Effector memory CD8-positive, alpha-beta T cell (primary cell): ENCODE measurements around the gene NCS1.
A peak's percentile ranks its signal among the peaks of the same experiment; 100 is the strongest.

Source experiments
- ATAC-seq: fragments of 150-1000 bp; cut with Tn5 transposase; replicated peaks from 2 replicates; pipeline ENCODE4 v1.10.0; 2021; ENCODE audit warnings: mild to moderate bottlenecking, moderate library complexity
- DNase-seq, 3 experiments: peaks; one replicate each; pipeline ENCODE4 v3.0.0; 2021
- H3K27ac Mint-ChIP-seq, 2 donors: one replicate each; pipeline ENCODE4 v1.8.0; 2022; ENCODE audit warnings: mild to moderate bottlenecking in 2 of 2, mixed read lengths in 2 of 2, moderate library complexity in 2 of 2
- H3K27me3 Mint-ChIP-seq, 2 donors: one replicate each; pipeline ENCODE4 v1.8.0; 2022; ENCODE audit warnings: mixed read lengths in 2 of 2
- H3K36me3 Mint-ChIP-seq: one replicate; pipeline ENCODE4 v1.8.0; 2022; ENCODE audit warnings: mild to moderate bottlenecking, moderate library complexity, mixed read lengths; ENCODE audit not compliant: insufficient read depth
- H3K4me1 Mint-ChIP-seq, 2 donors: one replicate each; pipeline ENCODE4 v1.8.0; 2022; ENCODE audit warnings: low read depth in 2 of 2, mixed read lengths in 2 of 2
- H3K4me3 Mint-ChIP-seq, 2 donors: one replicate each; pipeline ENCODE4 v1.8.0; 2022; ENCODE audit warnings: mild to moderate bottlenecking in 2 of 2, mixed read lengths in 2 of 2, moderate library complexity in 2 of 2
- H3K9me3 Mint-ChIP-seq, 2 donors: one replicate each; pipeline ENCODE4 v1.8.0; 2022; ENCODE audit warnings: mixed read lengths in 2 of 2

NCS1 gene

DNA sequence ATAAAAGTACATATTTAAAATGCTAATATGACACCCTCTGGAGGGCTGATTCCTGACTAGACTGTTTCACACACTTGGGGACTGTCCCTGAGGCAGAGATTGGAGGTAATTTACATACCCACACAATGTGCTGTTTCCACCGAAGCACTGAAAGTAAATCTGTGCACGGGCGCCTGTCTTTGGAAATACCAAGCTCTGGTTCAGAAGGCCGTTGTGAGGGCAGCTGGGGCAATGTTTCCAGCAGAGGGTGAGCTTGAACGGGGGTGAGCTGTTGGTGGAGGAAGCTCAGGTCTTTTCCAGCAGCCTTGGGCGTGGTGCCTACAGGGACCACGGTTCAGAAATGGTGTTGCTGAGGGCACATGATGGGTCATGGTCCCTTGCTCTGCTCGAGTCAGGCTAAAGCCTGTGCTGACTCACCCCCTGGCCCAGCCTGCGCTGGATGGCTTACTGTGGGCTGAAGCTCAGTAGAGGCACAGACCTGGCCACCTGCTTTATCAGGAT, 67.6 kb downstream of the NCS1 start:
- ATAC-seq (no peak), DNase-seq (no peak)
- peaks cover 18% of the 10 kb centered on the region in 2 donors for H3K4me1 Mint-ChIP-seq
- H3K27ac Mint-ChIP-seq, result peak overlapping the region in 1 of 2 donors; percentile 44
- H3K27me3 Mint-ChIP-seq, result no peaks in the 10 kb centered on the region
- peaks cover 3% of the 10 kb centered on the region for H3K36me3 Mint-ChIP-seq
- H3K4me3 Mint-ChIP-seq, result no peak overlapping the region
- H3K9me3 Mint-ChIP-seq, result no peaks in the 10 kb centered on the region

DNA sequence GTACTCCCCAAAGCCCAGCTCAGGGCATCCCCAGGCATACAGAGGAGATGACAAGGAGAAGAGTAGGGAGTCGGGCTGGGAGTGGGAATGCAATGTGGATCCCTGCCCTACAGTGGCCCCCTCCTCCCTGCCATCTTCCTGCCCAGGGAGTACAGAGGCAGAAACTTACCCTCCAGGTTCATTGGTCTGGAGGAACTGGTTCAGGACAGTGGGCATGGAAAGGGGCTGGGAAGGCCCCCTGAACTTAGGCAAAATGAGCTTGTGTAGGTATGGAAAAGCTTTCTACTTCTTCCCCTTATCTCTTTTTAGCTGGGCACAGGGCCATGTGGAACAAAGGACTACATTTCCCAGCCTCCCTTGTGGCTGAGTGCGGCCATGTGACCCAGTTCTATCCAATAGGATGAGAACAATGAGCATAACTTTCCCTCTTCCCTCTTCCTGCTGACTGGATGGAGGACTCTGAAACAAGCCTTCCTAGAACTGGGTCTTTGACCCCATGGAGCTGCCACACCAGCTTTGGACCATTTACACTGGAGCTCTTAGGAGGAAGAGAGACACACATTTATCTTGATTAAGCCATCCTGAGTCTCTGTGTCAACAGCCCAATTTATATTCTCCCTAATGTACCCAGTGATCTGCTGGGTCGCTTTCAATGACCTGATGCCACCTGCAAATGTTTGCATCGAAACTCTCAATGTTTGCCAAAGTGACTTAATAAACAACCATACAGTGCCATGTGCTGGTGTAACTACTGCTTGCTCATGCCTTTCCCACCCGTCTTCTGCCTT, 68.4 kb downstream of the NCS1 start:
- Mint-ChIP-seq H3K4me3 (no peak overlapping the region), H3K36me3 (peaks cover 3% of the 10 kb centered on the region), H3K27me3 (no peaks in the 10 kb centered on the region), H3K27ac (no peak overlapping the region), H3K4me1 (peaks cover 18% of the 10 kb centered on the region in 2 donors), H3K9me3 (no peaks in the 10 kb centered on the region)
- ATAC-seq, result peak; percentile 24
- peak in 1 of 3 experiments; percentile 23 for DNase-seq

DNA sequence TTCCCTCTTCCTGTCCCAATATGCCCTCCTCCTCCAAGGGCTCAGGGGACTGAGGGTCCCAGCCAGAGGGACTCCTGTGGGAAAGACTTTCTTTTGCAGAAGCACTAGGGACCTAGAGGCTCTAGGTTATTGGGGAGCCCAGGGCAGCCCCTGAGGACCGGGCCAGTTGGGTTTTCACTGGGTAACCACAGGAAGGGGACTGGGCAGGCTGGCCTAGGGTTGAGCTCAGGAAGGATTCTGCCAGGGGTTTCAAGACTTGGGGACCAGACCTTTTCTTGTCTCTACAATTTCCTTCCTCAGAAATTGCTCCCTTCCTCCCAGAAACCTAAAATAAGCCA, 69.0 kb downstream of the NCS1 start:
- DNase-seq (no peak), ATAC-seq (no peak)
- H3K4me1 Mint-ChIP-seq, result peaks cover 18% of the 10 kb centered on the region in 2 donors

DNA sequence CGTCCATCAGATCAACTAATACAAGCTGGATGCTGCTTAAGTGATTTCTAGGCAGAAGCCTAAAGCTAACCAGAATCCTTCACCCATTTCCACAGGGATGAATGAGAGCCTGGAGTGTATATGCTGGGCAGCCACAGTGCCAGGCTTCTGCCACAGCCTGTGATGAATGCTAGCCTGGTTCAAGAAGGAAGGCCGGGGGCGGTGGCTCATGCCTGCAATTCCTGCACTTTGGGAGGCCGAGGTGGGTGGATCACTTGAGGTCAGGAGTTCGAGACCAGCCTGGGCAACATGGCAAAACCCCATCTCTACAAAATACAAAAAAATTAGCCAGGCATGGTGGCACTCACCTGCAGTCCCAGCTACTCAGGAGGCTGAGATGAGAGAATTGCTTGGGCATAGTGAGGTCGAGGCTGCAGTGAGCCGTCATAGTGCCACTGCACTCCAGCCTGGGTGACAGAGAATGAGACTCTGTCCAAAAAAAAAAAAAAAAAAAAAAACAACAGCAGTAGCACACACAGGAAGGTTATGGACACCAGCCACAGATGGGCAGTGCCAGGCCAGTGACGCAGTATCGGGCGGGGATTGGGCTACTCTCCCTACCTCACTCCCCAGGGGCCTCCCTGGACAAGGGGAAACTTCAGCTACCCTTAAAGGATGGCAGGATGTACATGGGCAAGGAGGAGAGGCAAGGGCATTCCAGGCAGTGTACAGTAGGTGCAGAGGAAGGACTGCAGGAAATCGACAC, 70.2 kb downstream of the NCS1 start:
- Mint-ChIP-seq H3K27me3 (no peaks in the 10 kb centered on the region), H3K4me3 (peak overlapping the region; percentile 65 to 80), H3K36me3 (peaks cover 3% of the 10 kb centered on the region), H3K4me1 (peaks cover 15% of the 10 kb centered on the region in 2 donors), H3K9me3 (no peaks in the 10 kb centered on the region), H3K27ac (peak overlapping the region in 1 of 2 donors; percentile 30)
- DNase-seq, result no peak
- no peak for ATAC-seq

More for the DNA sequence above, 69.0 kb downstream of the NCS1 start:
- H3K4me3 Mint-ChIP-seq, result no peak overlapping the region
- H3K27ac Mint-ChIP-seq, result no peak overlapping the region
- no peaks in the 10 kb centered on the region for H3K9me3 Mint-ChIP-seq
- no peaks in the 10 kb centered on the region for H3K27me3 Mint-ChIP-seq
- peaks cover 3% of the 10 kb centered on the region for H3K36me3 Mint-ChIP-seq

DNA sequence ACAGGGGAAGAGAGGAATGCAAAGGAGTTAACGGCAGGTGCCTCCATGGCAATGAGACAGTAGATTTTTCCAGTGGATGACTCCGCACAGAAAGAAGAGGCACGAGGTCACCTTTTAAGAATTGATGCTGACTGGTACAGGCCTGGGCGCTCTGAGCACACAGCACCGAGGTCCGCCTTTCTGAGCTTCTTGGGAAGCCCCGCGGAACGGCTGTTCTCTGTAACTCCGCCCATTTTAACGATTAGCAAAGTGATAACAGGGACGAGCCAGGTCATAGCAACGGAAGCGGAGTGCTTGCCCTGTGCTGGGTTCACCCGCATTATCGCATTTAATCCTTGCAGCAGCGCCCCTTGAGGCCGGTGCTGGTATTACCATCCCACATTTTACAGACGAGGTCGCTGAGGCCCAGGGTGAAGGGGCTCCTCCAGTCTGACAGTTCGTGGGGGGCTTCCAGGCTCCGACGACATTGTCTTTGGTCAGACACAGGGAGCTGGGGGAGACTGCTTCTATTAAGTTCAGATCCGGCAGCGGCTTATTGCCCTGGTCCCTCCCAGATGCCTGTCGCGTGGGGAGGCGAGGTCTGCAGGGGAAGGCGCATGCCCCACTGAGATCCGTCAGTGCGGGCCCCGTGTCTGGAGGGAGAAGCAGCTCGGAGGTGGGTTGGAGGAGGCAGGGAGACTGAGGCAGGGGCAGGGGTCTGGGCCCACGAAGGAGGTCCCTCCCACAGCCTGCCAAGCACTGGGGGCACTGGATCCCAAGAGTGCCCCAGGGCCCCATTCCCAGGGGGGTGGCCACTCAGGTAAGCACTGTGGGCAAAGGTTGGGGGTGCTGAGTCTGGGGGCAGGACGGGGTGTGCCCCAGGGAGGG, 71.0 kb downstream of the NCS1 start:
- Mint-ChIP-seq H3K4me1 (peaks cover 15% of the 10 kb centered on the region in 2 donors), H3K9me3 (no peaks in the 10 kb centered on the region), H3K36me3 (peaks cover 3% of the 10 kb centered on the region), H3K27ac (peak overlapping the region in 1 of 2 donors; percentile 30), H3K27me3 (no peaks in the 10 kb centered on the region), H3K4me3 (peak overlapping the region; percentile 65 to 80)
- peak; percentile 81 to 84 (median 82) for DNase-seq
- peak; percentile 94 for ATAC-seq

DNA sequence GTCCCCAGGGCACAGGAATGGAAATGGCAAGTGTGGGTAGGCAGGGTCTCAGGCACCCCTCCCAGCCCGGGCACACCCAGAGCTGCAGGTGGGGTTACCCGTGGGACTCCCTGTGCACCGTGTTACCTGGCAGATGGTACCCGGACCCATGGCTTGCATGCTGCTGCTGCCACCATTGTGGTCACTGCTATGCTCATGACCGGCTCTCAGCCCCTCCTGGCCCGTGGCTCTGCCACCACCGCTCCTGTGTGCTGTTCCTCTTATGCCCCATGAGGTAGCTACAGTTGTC, 71.6 kb downstream of the NCS1 start:
- H3K4me3 Mint-ChIP-seq, result no peak overlapping the region
- peaks cover 15% of the 10 kb centered on the region in 2 donors for H3K4me1 Mint-ChIP-seq
- ATAC-seq, result no peak
- H3K27ac Mint-ChIP-seq, result no peak overlapping the region
- no peak for DNase-seq
- H3K9me3 Mint-ChIP-seq, result no peaks in the 10 kb centered on the region
- peaks cover 3% of the 10 kb centered on the region for H3K36me3 Mint-ChIP-seq
- H3K27me3 Mint-ChIP-seq, result no peaks in the 10 kb centered on the region

DNA sequence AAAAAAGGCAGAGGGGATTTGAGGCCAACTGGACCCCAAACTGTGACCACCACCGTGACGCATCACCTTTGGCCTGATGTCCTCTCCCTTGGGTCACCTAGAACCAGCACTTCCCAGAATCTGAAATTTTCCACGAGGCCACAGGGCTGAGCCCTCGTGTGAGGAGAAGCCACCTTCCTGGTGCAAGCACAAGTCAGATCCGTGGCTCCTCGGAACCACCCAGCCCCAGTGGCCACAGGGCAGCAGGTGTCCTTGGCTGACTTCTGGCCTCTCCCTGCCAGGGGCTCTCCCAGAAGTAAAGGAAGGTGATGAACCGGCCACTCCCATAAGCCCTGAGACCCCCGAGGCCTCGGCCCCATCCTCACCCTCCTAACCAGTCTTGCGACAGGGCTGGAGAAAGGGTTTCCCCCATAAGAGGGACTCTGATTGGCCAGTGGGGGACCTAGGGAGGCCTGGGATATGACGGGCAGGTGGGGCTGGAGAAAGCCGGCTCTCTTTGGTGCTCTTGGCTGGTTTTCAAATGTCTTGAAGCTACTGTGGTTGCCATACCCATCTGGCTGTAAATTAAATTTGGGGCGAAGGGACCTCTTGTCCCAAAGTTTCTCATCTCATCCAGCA, 72.5 kb downstream of the NCS1 start:
- peaks cover 3% of the 10 kb centered on the region for H3K36me3 Mint-ChIP-seq
- DNase-seq (no peak), ATAC-seq (no peak)
- no peaks in the 10 kb centered on the region for H3K27me3 Mint-ChIP-seq
- no peaks in the 10 kb centered on the region for H3K9me3 Mint-ChIP-seq
- peaks cover 15% of the 10 kb centered on the region in 2 donors for H3K4me1 Mint-ChIP-seq
- no peak overlapping the region for H3K4me3 Mint-ChIP-seq
- no peak overlapping the region for H3K27ac Mint-ChIP-seq

DNA sequence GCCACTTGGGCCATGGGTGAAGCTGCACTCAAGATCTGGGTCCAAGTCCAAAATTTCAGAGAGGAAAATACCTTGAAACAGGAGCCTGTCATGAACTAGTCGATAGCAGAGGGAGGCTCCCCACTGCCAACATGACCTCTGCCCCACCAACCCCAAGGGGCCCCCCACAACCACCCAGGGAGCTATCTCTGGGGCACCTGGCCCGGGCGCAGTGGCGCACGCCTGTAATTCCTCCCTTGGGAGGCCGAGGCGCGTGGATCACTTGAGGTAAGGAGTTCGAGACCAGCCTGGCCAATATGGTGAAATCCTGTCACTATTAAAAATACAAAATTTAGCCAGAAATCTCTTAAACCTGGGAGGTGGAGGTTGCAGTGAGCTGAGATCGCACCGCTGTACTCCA, 73.3 kb downstream of the NCS1 start:
- ATAC-seq, result no peak

DNA sequence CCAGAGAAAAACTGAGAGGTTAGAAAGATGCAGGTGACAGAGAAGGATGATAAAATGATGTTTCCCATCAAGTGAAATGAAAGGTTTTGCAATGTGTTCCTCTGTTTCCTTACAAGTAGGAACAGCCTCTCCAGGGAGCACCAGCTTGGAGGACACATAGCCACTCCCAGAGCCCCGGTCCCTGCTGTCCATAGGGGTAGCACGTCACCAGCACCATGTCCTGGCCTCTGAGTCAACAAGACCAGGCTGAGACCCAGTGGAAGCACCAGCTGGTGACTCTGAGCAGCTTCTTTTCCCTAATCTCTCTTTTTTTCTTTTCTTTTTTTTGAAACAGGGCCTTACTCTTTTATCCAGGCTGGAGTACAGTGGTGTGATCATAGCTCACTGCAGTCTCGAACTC, 73.9 kb downstream of the NCS1 start:
- H3K27me3 Mint-ChIP-seq, result no peaks in the 10 kb centered on the region

More for the DNA sequence above, 73.3 kb downstream of the NCS1 start:
- H3K36me3 Mint-ChIP-seq, result peaks cover 3% of the 10 kb centered on the region
- no peaks in the 10 kb centered on the region for H3K27me3 Mint-ChIP-seq
- DNase-seq, result no peak
- H3K4me1 Mint-ChIP-seq, result peaks cover 13 to 15% of the 10 kb centered on the region in 2 donors
- H3K27ac Mint-ChIP-seq, result no peak overlapping the region
- H3K4me3 Mint-ChIP-seq, result no peak overlapping the region
- H3K9me3 Mint-ChIP-seq, result no peaks in the 10 kb centered on the region

DNA sequence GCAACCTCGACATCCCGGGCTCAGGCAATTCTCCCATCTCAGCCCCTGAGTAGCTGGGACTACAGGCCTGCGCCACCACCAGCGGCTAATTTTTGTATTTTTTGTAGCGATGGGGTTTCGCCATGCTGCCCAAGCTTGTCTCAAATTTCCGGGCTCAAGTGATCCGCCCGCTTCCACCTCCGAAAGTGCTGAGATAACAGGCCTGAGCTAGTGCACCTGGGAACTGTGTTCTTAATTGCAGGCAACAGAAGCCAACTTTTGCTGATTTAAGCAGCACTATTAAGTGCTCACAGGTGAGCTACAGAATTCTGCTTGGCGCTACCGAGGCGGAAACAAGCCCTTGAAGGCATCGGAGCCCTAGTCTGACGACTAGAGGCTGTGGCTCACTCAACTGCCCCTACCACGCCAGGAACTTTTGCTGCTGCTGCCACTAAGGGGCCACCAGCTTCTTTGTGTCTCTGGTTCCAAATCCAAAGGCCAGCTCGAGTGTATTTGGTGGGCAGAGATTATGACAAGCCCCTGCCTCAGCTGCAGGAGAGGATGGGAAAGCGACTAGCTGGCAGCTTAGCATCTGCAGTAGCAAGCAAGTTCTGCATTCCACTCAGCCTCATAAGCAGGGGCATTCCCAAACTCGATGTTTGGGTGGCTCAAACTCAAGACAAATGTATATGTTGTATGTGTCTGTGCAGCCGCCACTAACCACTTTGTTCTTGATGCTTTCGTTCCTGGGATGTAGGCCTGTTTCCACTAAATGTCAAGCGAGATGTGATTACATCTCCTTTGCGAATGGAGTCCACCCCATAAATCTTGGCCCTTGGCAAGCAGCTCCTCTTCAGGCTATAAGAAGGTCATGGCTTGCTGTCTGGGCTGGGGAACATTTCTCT, 82.8 kb downstream of the NCS1 start:
- Mint-ChIP-seq H3K36me3 (no peaks in the 10 kb centered on the region), H3K4me3 (no peak overlapping the region), H3K27me3 (peaks cover 18 to 40% of the 10 kb centered on the region in 2 donors), H3K9me3 (no peaks in the 10 kb centered on the region), H3K4me1 (no peaks in the 10 kb centered on the region), H3K27ac (no peak overlapping the region)
- no peak for ATAC-seq
- no peak for DNase-seq

More for the DNA sequence above, 73.9 kb downstream of the NCS1 start:
- ATAC-seq (no peak), DNase-seq (no peak)
- Mint-ChIP-seq H3K4me3 (no peak overlapping the region), H3K27ac (no peak overlapping the region), H3K4me1 (peaks cover 7 to 9% of the 10 kb centered on the region in 2 donors), H3K36me3 (peaks cover 3% of the 10 kb centered on the region), H3K9me3 (no peaks in the 10 kb centered on the region)

DNA sequence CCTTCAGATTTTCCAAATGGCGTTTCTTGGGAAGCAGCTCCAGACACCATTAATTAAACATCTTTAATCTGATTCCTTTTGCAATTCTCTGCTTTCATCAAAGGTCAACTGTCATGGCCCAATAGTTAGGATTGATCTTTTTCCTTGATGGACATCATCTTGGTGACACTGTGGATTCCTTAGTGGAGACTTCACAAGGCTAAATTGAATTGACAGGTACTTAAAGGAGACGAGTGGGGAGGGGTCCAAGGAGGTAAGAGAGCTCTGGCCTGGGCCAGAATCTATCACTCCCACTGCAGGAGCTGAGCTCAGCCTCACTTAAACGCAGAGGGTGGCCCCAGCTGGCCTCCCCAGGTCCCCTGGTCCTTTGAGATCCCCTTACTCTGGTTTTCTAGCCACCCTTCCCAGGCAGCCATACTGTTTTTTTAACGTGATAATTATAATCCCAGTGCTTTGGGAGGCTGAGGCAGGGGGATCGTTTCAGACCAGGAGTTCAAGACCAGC, 83.5 kb downstream of the NCS1 start:
- H3K27ac Mint-ChIP-seq, result no peak overlapping the region
- ATAC-seq (no peak), DNase-seq (no peak)
- H3K4me3 Mint-ChIP-seq, result no peak overlapping the region
- no peaks in the 10 kb centered on the region for H3K4me1 Mint-ChIP-seq
- no peaks in the 10 kb centered on the region for H3K36me3 Mint-ChIP-seq
- H3K9me3 Mint-ChIP-seq, result no peaks in the 10 kb centered on the region
- peaks cover 25 to 47% of the 10 kb centered on the region in 2 donors for H3K27me3 Mint-ChIP-seq

DNA sequence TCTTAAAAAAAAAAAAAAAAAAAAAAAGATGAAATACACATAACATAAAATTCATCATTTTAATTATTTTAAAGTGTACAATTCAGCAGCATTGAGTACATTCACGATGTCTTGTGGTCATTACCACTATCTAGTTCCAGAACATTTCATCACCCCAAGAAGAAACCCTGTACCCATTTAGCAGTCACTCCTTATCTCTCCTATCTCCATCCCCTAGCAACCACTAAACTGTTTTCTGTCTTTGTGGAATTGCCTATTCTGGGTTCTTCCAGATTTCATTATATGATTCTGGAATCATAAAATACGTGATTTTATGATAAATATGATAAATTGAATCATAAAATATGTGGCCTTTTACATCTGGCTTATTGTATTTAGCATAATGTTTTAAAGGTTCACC, 84.4 kb downstream of the NCS1 start:
- DNase-seq (no peak), ATAC-seq (no peak)
- no peak overlapping the region for H3K27ac Mint-ChIP-seq
- H3K36me3 Mint-ChIP-seq, result no peaks in the 10 kb centered on the region
- H3K27me3 Mint-ChIP-seq, result peaks cover 31 to 56% of the 10 kb centered on the region in 2 donors
- H3K4me1 Mint-ChIP-seq, result no peaks in the 10 kb centered on the region
- no peaks in the 10 kb centered on the region for H3K9me3 Mint-ChIP-seq
- H3K4me3 Mint-ChIP-seq, result no peak overlapping the region
